Progenitor cell of endocrine pancreas (in vitro differentiated cells): Measurements from ENCODE around the gene MBNL1. TPM values are rescaled to one million over a fixed set of nuclear protein-coding genes. Genes with fewer than 3 reads are reported as not detected.
A peak's percentile ranks its signal among the peaks of the same experiment; 100 is the strongest.
"Not testable (repeated sequence)": the region's sequence is repeated elsewhere in the genome, so short reads cannot be mapped to it uniquely, and the experiment has no call there.

Experiments
- DNase-seq: peaks from one replicate; pipeline ENCODE4 v3.0.0; 2021; ENCODE audit warnings: low spot score; ENCODE audit not compliant: unreplicated experiment
- H3K27ac Mint-ChIP-seq: 2 replicates; pipeline ENCODE4 v1.8.0; 2021; ENCODE audit warnings: mild to moderate bottlenecking, moderate library complexity, mixed read lengths
- H3K27me3 Mint-ChIP-seq: 2 replicates; pipeline ENCODE4 v1.8.0; 2021; ENCODE audit warnings: mixed read lengths
- H3K36me3 Mint-ChIP-seq: 2 replicates; pipeline ENCODE4 v1.8.0; 2022; ENCODE audit warnings: mixed read lengths; ENCODE audit not compliant: insufficient read depth
- H3K4me1 Mint-ChIP-seq: 2 replicates; pipeline ENCODE4 v1.8.0; 2021; ENCODE audit warnings: low read depth, mixed read lengths
- H3K4me3 Mint-ChIP-seq: 2 replicates; pipeline ENCODE4 v1.8.0; 2021; ENCODE audit warnings: low read depth, mild to moderate bottlenecking, moderate library complexity, mixed read lengths
- H3K9me3 Mint-ChIP-seq: 2 replicates; pipeline ENCODE4 v1.8.0; 2021; ENCODE audit warnings: low read depth, mixed read lengths
- CTCF ChIP-seq: fragments of 200-600 bp; sonication (generic); IDR thresholded peaks from one replicate; pipeline ENCODE4 v1.5.0; 2021; ENCODE audit warnings: antibody characterized with exemption, mild to moderate bottlenecking; ENCODE audit not compliant: unreplicated experiment
- total RNA-seq: library from RNA; stranded (reverse); gene quantifications from 2 replicates; pipeline ENCODE4 v1.2.1, GENCODE V29; 2021

The MBNL1 gene
- total RNA-seq, 1 donor from 2014 or later, result 29.4 TPM

DNA sequence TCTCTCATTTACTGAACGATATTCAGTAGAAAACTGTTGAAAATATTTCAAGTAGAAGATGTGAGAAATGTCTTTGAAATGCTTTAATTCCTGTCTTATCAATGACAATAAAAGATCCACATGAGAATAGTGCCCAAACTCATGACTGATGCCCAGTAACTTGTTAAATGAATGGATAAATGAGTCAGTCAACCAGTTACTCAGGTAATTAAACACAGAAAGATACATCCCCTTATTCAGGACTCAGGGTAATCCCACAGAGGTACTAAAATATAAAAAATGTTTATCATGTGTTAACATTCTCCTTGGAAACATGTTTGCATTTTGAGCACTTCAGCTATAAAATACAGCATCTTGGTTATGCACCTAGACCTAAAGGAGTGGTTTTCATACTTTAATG lies 169.5 kb downstream of the MBNL1 start:
- peaks cover 14% of the 10 kb centered on the region for H3K9me3 Mint-ChIP-seq
- no peak for TF ChIP-seq CTCF
- H3K27me3 Mint-ChIP-seq, result no peaks in the 10 kb centered on the region
- H3K4me1 Mint-ChIP-seq, result peaks cover 6% of the 10 kb centered on the region
- no peak overlapping the region for H3K27ac Mint-ChIP-seq
- H3K36me3 Mint-ChIP-seq, result peaks cover 14% of the 10 kb centered on the region
- no peak overlapping the region for H3K4me3 Mint-ChIP-seq
- DNase-seq, result no peak

DNA sequence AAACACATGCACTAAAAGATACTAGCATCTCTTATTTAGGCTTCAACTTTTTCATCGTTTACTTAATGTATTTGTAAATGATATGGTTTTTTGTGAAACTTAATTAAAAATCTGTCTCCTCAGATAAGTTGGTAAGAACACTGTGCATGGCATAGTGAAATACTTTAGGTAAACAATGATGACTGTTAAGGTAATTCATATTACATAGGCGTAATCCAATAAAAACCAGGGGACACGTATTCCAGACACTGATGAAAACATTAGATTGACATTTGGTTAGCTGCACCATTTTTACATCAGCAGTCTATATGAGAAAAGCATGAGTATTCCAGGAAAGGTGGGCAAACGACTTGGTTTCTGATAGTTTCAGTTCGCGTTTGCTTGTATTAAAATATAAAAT lies 170.0 kb downstream of the MBNL1 start:
- Mint-ChIP-seq H3K36me3 (peaks cover 12% of the 10 kb centered on the region), H3K27ac (no peak overlapping the region)

DNA sequence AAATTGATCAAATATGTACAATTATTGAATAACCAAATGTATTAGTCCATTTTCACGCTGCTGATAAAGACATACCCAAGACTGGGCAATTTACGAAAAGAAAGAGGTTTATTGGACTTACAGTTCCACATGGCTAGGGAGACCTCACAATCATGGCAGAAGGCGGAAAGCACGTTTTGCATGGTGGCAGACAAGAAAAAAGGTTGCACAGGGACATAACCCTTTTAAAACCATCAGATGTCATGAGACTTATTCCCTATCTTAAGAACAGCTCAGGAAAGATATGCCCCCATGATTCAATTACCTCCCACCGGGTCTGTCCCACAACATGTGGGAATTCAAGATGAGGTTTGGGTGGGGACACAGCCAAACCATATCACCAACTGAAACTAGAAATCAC lies 171.5 kb downstream of the MBNL1 start:
- not testable (repeated sequence) for H3K27me3 Mint-ChIP-seq, DNase-seq, H3K9me3 Mint-ChIP-seq, H3K36me3 Mint-ChIP-seq, H3K4me3 Mint-ChIP-seq, H3K27ac Mint-ChIP-seq, H3K4me1 Mint-ChIP-seq

More for the DNA sequence above, 170.0 kb downstream of the MBNL1 start:
- H3K4me3 Mint-ChIP-seq, result no peak overlapping the region
- H3K4me1 Mint-ChIP-seq, result peaks cover 6% of the 10 kb centered on the region
- no peaks in the 10 kb centered on the region for H3K27me3 Mint-ChIP-seq
- H3K9me3 Mint-ChIP-seq, result peaks cover 14% of the 10 kb centered on the region
- no peak for DNase-seq
- TF ChIP-seq CTCF, result no peak

DNA sequence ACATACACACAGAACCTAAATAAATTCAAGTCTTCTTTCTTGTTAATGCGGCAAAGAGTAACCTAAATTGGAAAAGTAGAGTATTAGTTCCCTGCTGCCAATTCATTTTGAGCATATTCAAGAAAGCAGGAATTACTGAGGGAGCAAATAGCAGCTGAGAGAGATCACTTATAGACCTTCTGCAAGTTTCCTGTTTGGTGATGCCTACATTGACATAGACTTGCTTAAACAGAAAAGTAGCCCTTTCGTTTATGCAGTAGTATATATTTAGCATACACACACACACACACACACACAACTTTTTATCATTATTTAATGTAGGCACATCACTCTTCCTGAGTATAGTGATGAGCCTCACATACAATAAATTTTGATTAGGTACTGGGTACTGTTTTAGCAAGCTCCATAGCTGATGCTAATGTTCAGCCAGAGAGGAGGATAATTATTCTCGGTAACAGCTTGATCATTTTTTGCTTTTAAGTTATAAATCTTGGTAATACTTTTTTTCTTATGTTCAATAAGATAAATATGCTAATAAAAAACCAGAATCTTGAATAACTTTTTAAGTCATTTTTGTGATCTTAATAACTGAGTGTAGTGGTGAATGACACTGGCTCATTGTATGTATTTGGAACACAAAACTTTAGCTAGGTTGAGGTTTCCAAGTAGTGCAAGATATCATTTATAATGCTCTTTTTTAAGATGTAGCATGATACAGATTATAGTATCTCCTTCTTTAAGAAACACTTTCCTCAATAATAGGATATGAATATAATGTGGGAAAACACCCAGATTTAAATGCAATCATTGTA lies 174.7 kb downstream of the MBNL1 start:
- H3K27ac Mint-ChIP-seq, result no peak overlapping the region
- no peak overlapping the region for H3K4me3 Mint-ChIP-seq
- no peaks in the 10 kb centered on the region for H3K9me3 Mint-ChIP-seq
- no peaks in the 10 kb centered on the region for H3K27me3 Mint-ChIP-seq
- DNase-seq, result no peak
- TF ChIP-seq CTCF, result no peak
- peaks cover 5% of the 10 kb centered on the region for H3K36me3 Mint-ChIP-seq
- peaks cover 1% of the 10 kb centered on the region for H3K4me1 Mint-ChIP-seq

DNA sequence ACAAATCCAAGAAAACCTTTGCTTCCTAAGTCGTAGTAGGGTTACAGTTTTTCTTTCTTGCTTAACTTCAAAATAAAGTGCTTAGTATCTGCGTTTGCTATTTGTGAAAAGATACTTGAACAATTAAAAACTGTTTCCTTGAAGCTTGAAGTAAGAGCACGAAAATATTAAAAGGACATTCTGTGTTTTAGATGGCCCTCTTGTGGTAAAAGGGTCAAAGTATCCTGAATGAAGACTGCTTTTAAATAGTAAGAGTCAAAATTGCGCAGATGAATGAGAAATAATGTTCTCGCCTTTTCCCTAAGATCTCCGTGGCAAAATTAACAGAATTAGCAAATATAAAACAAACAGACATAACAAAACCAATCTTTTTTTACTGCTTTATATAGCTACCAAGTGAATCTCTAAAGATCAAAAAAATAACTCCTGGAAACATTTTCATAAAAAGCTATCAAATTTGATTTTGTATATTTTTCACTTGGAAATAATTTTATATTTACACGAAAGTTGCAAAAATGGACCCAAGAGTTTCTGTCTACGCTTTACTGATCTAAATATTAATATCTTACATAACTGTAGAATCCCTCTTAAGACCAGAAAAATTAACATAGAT lies 175.4 kb downstream of the MBNL1 start:
- H3K9me3 Mint-ChIP-seq, result no peaks in the 10 kb centered on the region
- H3K4me3 Mint-ChIP-seq, result no peak overlapping the region
- H3K27me3 Mint-ChIP-seq, result no peaks in the 10 kb centered on the region
- no peak overlapping the region for H3K27ac Mint-ChIP-seq
- no peak for DNase-seq
- peak; percentile 68 for TF ChIP-seq CTCF
- H3K36me3 Mint-ChIP-seq, result peaks cover 5% of the 10 kb centered on the region
- peaks cover 1% of the 10 kb centered on the region for H3K4me1 Mint-ChIP-seq
